Endodermal cell (in vitro differentiated cells): ENCODE measurements around the gene TPP1. TPM values are rescaled to one million over a fixed set of nuclear protein-coding genes. Genes with fewer than 3 reads are reported as not detected.

Source experiments
- DNase-seq: peaks from one replicate; pipeline ENCODE4 v3.0.0-alpha.2; 2017
- H3K27ac ChIP-seq: 2 replicates; pipeline ENCODE4 v1.5.1; 2013; ENCODE audit warnings: mild to moderate bottlenecking, low read depth, low read length, moderate library complexity
- H3K27me3 ChIP-seq: 2 replicates; pipeline ENCODE4 v1.6.1; 2013; ENCODE audit warnings: mild to moderate bottlenecking, low read length, moderate library complexity; ENCODE audit not compliant: insufficient read depth, control insufficient read depth, poor library complexity, severe bottlenecking
- H3K36me3 ChIP-seq: 2 replicates; pipeline ENCODE4 v1.7.0; 2013; ENCODE audit warnings: mild to moderate bottlenecking, low read length, moderate library complexity; ENCODE audit not compliant: control insufficient read depth, insufficient read depth
- H3K4me1 ChIP-seq: one replicate; pipeline ENCODE4 v1.7.0; 2013; ENCODE audit warnings: low read length; ENCODE audit not compliant: control insufficient read depth, insufficient read depth
- H3K4me3 ChIP-seq: 2 replicates; pipeline ENCODE4 v1.5.1; 2013; ENCODE audit warnings: mild to moderate bottlenecking, low read length, moderate library complexity
- H3K9ac ChIP-seq: 2 replicates; pipeline ENCODE4 v1.6.1; 2013; ENCODE audit warnings: mild to moderate bottlenecking, low read length, moderate library complexity; ENCODE audit not compliant: poor library complexity, severe bottlenecking; ENCODE audit errors: extremely low read depth
- H3K9me3 ChIP-seq: 2 replicates; pipeline ENCODE4 v1.6.1; 2013; ENCODE audit warnings: mild to moderate bottlenecking, low read length, moderate library complexity; ENCODE audit not compliant: control insufficient read depth
- H3K27ac Mint-ChIP-seq: 2 replicates; pipeline ENCODE4 v1.8.0; 2020; ENCODE audit warnings: mixed read lengths
- H3K27me3 Mint-ChIP-seq: 2 replicates; pipeline ENCODE4 v1.8.0; 2021; ENCODE audit warnings: mild to moderate bottlenecking, mixed read lengths; ENCODE audit not compliant: insufficient read depth
- H3K36me3 Mint-ChIP-seq: 2 replicates; pipeline ENCODE4 v1.8.0; 2020; ENCODE audit warnings: low read depth, mixed read lengths
- H3K4me1 Mint-ChIP-seq: 2 replicates; pipeline ENCODE4 v1.8.0; 2020; ENCODE audit warnings: mixed read lengths
- H3K4me3 Mint-ChIP-seq: 2 replicates; pipeline ENCODE4 v1.8.0; 2020; ENCODE audit warnings: mild to moderate bottlenecking, moderate library complexity, mixed read lengths
- H3K9me3 Mint-ChIP-seq: 2 replicates; pipeline ENCODE4 v1.8.0; 2020; ENCODE audit warnings: mild to moderate bottlenecking, mixed read lengths
- CTCF ChIP-seq: fragments of 200-600 bp; sonication (generic); conservative IDR thresholded peaks from 2 replicates; pipeline ENCODE4 v1.5.0; 2021; ENCODE audit warnings: antibody characterized with exemption, mild to moderate bottlenecking
- WGBS, 2 experiments: methylation state at CpG; one replicate each; pipeline versions ENCODE4 v1.1.5 to v1.1.7; 2013; ENCODE audit warnings: missing lambda C conversion rate in 2 of 2, mixed read lengths in 1 of 2; ENCODE audit not compliant: insufficient coverage in 1 of 2, insufficient read length in 1 of 2; 5-methylcytosine and 5-hydroxymethylcytosine counted together
- total RNA-seq, 2 donors: library from RNA; stranded (reverse); fragmentation: NEBNext Ultra II Directional in 1 of 2; extraction: Animal tissue kit (Norgen Biotek cat#: 25700) in 1 of 2; gene quantifications; 2 replicates in 1 of 2; 3 replicates in 1 of 2; pipeline ENCODE4 v1.2.1, GENCODE V29; 2021

TPP1 gene
- total RNA-seq, 2 donors from 2014 or later: 68.3 to 71.0 TPM

GRCh38 chr11:6625156-6625831 is 6.1 kb upstream of the TPP1 start:
- no peak for TF ChIP-seq CTCF

DNA sequence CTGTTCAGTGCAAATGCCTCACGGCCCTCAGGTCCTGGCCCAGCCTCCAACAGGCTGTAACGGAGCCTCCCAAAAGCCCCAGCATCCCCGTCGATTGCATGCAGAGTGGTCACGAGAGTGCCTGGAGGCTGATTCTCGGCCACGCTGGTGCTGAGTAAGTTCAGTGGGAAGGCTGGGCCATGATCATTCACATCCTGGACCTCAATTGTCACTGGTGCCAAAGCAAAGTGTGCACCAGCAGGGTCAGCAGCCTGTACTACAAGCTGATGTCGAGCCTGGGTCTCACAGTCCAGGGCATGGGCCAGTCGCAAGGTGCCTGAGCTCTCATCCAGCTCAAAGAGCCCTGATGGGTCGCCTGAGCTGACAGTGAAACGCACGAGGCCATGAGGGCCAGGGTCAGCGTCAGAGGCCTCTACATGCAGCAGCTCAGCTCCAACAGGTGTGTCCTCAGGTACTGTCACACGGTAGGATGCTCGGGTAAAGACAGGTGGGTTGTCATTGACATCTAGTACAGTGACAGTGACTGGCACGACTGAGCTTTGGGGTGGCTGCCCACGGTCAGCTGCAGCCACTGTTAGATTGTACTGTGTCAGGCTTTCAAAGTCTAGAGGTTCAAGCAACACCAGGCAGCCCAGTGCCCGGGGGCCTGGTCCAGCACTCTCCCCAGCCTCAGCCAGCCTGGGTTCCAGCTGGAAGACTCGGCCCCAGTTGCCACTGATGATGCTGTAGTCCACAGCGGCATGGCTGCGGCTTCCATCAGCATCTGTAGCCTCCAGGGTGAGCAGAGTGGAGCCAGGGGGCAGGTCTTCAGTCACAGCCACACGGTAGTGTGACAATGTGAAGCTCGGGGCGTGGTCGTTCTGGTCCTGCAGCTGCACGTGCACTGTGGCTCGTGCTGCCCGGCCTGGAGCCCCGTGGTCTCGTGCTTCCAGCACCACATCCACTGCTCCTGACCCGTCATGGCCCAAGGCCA is 4.5 kb upstream of the TPP1 start:
- Histone ChIP-seq H3K27me3 (no peaks in the 10 kb centered on the region), H3K9me3 (no peaks in the 10 kb centered on the region), H3K27ac (no peak overlapping the region), H3K36me3 (peaks cover 36% of the 10 kb centered on the region), H3K4me1 (peaks cover 7% of the 10 kb centered on the region), H3K4me3 (no peak overlapping the region), H3K9ac (no peak overlapping the region)
- Mint-ChIP-seq H3K27me3 (peaks cover 6% of the 10 kb centered on the region), H3K9me3 (no peaks in the 10 kb centered on the region), H3K4me3 (no peak overlapping the region), H3K36me3 (peaks cover 12% of the 10 kb centered on the region), H3K27ac (no peak overlapping the region), H3K4me1 (no peaks in the 10 kb centered on the region)
- DNase-seq: no peak
- TF ChIP-seq CTCF: no peak
- 92 to 95% methylated on average over 25 to 31 of the region's 31 CpGs for WGBS, 2 experiments

More at GRCh38 chr11:6625156-6625831, 6.1 kb upstream of the TPP1 start:
- no peak for DNase-seq
- H3K36me3 Mint-ChIP-seq: peaks cover 17% of the 10 kb centered on the region
- WGBS, 2 experiments: 95 to 96% methylated on average over 3 to 12 of the region's 12 CpGs
- no peak overlapping the region for H3K4me3 Mint-ChIP-seq
- H3K9me3 ChIP-seq: no peaks in the 10 kb centered on the region
- H3K36me3 ChIP-seq: peaks cover 47% of the 10 kb centered on the region
- H3K9ac ChIP-seq: no peak overlapping the region
- H3K4me1 Mint-ChIP-seq: no peaks in the 10 kb centered on the region
- H3K9me3 Mint-ChIP-seq: no peaks in the 10 kb centered on the region
- no peak overlapping the region for H3K27ac Mint-ChIP-seq
- peaks cover 7% of the 10 kb centered on the region for H3K4me1 ChIP-seq
- H3K4me3 ChIP-seq: no peak overlapping the region
- H3K27me3 Mint-ChIP-seq: peaks cover 20% of the 10 kb centered on the region
- H3K27me3 ChIP-seq: peaks cover 11% of the 10 kb centered on the region
- H3K27ac ChIP-seq: no peak overlapping the region

DNA sequence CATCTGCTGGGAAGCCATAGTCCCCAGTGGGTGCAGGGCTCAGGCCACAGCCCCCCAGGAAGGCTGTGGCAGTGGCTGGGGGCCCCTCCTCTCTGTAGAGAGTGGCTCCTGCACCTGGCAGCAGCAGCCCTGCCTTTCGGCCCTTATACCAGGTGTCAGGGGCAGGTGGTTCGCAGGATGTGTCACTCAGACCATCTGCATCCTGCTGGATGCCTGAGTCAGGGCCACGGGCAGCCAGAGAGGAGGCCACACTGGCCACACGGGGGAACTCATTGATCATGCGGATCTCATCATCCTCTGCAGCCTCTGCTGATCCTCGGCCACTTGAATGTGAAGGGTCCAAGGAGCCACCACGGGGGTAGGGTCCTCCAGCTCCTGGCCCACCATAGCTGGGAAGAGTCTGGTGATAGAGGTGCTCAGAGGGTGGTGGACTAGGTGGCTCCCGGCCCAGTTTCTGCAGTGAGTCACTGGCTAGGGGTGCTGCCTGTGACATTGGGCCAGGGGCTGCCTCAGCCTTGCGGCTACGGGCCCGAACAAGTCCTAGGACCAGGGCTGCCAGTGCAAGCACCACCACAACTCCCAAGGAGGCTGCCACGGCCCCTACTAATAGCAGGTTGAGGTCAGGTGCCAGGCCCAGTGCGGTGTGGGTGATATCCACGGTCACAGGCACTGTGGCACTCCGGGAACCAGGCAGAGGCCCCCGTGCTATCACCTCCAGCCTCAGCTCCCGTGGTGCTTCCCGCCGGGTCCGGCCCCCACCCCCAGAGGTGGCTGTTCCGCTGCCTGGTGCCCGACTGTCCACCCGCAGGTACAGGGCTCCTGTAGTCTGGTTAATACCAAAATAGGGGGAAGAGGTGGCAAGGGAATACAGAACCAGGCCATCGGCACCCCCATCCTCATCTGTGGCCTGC is 3.3 kb upstream of the TPP1 start:
- Mint-ChIP-seq H3K36me3 (peaks cover 12% of the 10 kb centered on the region), H3K27me3 (no peaks in the 10 kb centered on the region), H3K9me3 (no peaks in the 10 kb centered on the region), H3K4me3 (no peak overlapping the region), H3K27ac (no peak overlapping the region), H3K4me1 (no peaks in the 10 kb centered on the region)
- H3K9ac ChIP-seq: no peak overlapping the region
- no peaks in the 10 kb centered on the region for H3K27me3 ChIP-seq
- WGBS, 2 experiments: 93% methylated on average over 22 to 24 of the region's 24 CpGs
- H3K4me3 ChIP-seq: no peak overlapping the region
- H3K27ac ChIP-seq: no peak overlapping the region
- no peak for TF ChIP-seq CTCF
- peaks cover 26% of the 10 kb centered on the region for H3K36me3 ChIP-seq
- H3K9me3 ChIP-seq: no peaks in the 10 kb centered on the region
- DNase-seq: no peak
- peaks cover 7% of the 10 kb centered on the region for H3K4me1 ChIP-seq
